ENCODE data around the gene SDCCAG8.

SDCCAG8 gene

GRCh38 chr1:243465738-243466137, 209.9 kb downstream of the SDCCAG8 start:
- DNase-seq: no peak

- no peak for DNase-seq
These were observed 213.7 kb downstream of the SDCCAG8 start for GRCh38 chr1:243469497-243469896.

- no peak for DNase-seq
These were observed 214.7 kb downstream of the SDCCAG8 start for GRCh38 chr1:243470502-243470901.

- no peak for DNase-seq
These were observed 215.3 kb downstream of the SDCCAG8 start for GRCh38 chr1:243471026-243471685.

GRCh38 chr1:243471754-243472745, 216.2 kb downstream of the SDCCAG8 start:
- DNase-seq: no peak

GRCh38 chr1:243473227-243474135, 217.6 kb downstream of the SDCCAG8 start:
- no peak for DNase-seq

- no peak for DNase-seq
These were observed 218.5 kb downstream of the SDCCAG8 start for GRCh38 chr1:243474136-243474881.

GRCh38 chr1:243474906-243475305, 219.1 kb downstream of the SDCCAG8 start:
- no peak for DNase-seq

GRCh38 chr1:243475966-243476365, 220.1 kb downstream of the SDCCAG8 start:
- DNase-seq: no peak

- DNase-seq: no peak
These were observed 222.0 kb downstream of the SDCCAG8 start for GRCh38 chr1:243477731-243478290.

- no peak for DNase-seq
These were observed 225.3 kb downstream of the SDCCAG8 start for GRCh38 chr1:243481101-243481500.

GRCh38 chr1:243482141-243483022, 226.5 kb downstream of the SDCCAG8 start:
- no peak for DNase-seq

- DNase-seq: no peak
These were observed 227.4 kb downstream of the SDCCAG8 start for GRCh38 chr1:243483071-243483771.

GRCh38 chr1:243483952-243484351, 228.1 kb downstream of the SDCCAG8 start:
- no peak for DNase-seq

- no peak for DNase-seq
These were observed 231.3 kb downstream of the SDCCAG8 start for GRCh38 chr1:243487036-243487648.

- no peak for DNase-seq
These were observed 231.9 kb downstream of the SDCCAG8 start for GRCh38 chr1:243487649-243488227.

GRCh38 chr1:243488459-243489157, 232.8 kb downstream of the SDCCAG8 start:
- no peak for DNase-seq

GRCh38 chr1:243489158-243489527, 233.3 kb downstream of the SDCCAG8 start:
- DNase-seq: no peak

Data from activated CD4-positive, alpha-beta T cell treated with anti-CD3 and anti-CD28 coated beads for 1 hour (primary cell).